GM21381 (cell line): ENCODE measurements around the gene BFSP2.

Source experiments
- ATAC-seq: cut with Tn5 transposase; IDR thresholded peaks from one replicate; pipeline ENCODE4 v1.9.1; 2021; ENCODE audit warnings: mild to moderate bottlenecking, moderate library complexity; ENCODE audit not compliant: unreplicated experiment

BFSP2 gene

DNA sequence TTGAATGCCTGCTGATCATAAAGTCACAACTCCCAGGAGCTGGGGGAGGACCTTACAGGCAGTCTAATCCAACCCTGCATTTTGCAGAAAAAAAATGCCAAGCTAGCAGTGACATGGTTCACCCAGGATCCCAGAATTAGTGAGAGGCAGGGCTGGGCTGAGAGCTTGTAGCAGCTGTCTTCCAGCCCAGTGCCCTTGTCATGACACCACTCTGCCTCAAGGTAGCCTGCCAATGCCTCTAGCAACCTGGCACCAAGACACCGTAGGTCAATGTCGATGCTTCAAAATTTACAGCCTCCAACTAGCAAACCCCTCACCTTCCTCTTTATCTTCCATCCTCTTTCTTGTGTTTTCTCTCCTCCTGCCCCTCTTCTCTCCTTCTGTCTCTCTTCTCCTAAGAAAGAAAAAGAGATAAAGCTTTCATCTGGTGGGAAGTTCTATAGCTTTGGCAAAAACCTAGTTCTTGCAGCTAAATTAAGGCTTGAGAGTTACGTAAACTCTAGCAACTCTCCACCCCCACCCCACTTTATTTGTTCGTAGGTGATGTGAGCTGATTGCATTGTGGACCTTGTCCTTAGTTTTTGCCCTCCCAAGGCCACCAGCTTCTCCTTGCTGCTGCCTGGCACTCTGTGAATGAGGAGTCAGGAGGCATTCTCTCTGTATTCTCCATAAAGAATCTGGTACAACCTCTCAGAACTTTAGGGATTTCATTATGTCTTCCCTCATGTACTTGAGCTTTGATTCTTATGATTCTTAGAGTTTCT, 18.3 kb upstream of the BFSP2 start:
- ATAC-seq, result no peak

DNA sequence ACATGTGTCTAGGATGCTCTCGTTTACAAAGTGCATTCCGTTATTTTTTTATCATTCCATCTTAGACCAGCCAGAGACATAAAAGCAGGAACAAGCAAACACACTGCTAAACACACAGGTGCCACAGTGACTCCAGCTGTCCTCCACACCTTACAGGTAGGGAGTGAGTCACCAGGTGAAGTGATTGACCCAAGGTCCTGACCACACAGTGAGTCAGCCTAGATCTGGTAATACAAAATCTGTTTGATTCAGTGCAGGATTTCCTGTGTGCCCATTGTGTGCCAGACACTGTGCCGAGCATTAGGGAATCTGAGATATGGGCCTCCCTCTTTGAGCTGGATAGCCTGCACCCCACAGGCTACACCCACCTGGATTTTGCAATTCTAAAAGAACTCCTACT, 16.7 kb upstream of the BFSP2 start:
- no peak for ATAC-seq

DNA sequence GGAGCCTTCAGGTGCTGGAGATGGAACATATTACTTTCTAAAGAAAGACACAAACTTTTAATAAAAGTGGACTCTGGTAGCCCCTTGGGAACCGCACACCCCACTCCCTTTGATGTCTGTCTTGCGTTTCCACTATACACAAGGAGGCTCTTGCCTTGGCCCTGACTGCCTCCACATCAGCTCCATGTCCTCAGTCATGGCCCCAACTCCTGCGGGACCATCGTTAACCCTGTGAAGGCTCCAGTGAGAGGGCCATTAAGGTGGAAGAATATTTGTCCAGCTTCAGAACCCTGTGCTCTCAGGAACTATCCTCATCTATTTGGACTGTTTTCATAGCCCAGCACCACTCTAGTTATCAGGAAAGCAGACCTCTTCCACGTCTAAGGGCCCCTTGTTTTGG, 16.1 kb upstream of the BFSP2 start:
- ATAC-seq, result no peak

DNA sequence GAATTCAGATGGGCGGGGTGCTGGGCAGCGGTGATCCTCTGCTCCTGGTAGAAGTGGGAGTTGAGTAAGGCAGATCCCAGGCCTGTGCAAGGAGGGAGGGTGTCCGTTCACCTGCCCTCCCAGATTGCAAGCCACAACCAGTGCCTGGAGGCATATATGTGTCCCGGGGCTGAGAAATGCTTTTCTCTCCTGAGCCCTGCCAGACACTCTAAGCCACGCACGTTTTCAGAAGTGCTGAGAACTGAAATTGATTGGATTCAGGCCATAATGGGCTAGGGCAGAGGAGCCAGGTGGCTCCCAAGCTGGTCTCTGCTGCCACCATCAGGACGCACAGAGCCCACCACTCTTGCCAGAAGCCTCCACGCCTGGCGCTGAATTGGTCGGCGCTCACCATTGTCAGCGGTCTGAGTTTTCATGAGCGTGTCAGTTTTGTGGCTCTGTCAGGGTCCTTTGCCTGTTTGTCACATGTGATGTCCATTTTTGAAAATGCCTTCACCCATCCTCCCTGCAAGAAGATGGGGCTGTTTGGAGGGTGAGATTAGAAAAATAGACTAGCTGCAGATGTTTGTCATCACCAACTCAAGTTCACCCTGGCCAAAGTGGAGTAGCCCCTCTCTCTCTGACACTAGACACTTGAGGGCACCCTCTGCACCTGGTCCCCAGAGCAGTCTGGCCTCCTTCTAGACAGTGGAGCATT, 15.4 kb upstream of the BFSP2 start:
- ATAC-seq, result peak; percentile 79

DNA sequence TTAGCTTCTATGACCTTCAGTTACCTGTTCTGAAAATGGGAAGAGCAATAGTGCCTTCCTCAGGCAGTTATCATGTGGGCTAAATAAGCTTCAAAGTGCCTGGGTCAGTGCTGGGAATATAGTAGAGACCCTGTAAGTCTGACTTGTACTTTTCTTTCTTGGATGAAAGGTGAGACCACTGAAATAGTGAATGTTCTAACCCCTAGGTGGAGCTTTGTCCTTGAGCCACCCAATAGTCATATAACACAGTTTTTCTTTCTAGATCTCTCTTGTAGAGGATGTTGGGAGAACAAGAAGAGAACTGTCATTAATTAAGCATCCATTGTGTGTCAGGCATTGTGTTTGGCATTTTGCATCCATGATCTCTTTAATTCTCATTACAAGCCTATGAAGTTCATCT, 13.0 kb upstream of the BFSP2 start:
- no peak for ATAC-seq

DNA sequence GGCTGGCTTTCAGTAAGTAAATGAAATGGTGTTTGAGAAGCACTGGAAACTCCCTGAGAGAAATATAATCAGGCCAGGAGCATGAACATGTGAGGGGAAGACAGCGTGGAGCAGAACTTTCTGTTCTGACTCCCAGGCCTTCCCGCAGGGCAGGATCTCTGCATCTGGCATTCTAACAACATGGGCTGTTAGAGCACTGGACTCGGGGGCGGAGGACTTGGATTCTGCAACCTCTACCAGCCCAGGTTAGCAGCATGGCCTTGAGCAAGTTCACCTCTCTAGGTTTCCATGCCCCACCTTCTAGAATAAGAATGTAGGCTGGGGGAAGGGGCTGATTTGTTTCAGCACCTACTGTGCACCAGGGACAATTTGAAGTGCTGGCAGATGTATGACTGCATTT, 12.5 kb upstream of the BFSP2 start:
- no peak for ATAC-seq

DNA sequence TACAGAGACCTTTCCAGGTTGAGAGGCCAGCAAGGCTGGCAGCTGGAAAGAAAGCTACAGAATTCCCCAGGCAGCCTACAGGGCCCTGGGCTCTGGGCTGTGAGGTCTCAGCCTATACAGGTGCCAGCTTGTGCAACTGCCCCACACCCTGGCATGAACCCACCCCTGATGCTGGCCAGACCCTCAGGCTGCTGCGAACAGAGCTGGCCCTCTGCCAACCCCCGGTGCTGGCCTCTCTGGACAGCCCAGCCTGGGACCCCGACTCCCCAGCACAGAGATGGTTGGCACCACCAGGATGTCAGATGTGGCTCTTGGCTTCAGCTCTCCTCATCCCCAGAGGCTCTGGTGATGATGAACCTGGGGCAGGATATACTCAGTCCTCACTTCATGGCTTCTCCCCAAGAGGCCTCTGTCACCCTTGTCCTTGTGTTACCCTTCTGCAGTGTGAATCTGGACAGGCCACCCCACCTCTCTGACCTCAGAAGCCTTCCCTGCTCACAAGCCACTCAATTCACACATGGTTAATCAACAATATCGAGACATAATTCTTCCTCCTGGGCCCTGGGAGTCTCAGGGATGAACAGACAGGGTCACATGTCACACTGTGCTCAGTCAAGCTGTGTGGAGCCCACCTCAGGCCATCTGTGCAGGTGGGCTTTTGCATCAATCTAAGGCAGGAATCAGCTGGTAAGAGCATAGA, 11.0 kb upstream of the BFSP2 start:
- ATAC-seq, result no peak

DNA sequence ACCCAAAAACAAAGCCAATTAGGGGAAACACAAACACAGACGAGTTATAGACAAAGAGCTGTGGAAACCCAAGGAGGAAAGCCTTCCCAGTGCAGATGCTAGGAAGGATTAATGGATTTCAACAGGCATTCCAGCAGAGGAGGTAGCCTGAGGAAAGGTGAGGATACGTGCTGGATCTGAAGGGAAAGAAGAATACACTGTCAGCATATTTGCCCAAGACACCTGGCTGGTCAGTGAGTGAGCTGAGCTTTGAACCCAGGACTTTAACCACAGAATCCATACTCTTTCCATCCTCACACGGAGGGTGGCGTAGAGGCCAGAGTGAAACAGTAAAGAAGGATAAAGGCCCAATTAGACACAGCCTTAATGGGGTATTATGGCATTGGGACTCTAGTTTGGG, 9.1 kb upstream of the BFSP2 start:
- ATAC-seq, result no peak

DNA sequence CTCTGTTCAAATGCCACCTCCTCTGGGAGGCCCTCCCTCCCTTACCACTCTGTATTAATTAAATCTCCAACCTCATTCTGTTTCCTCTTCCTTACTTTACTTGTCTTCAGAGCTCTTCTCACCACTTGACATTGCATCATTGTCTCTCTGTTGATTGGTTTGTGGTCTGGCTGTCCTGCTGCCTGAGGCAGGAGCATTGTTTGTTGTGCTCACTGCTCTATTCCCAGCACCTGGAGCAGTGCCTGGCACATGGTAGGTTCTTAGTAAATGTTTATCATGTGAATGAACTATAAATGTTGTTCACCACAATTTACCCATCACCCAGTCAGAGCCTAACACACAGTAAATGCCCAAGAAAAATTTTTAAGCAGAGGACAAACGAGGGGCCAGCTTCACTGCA, 6.7 kb upstream of the BFSP2 start:
- no peak for ATAC-seq

DNA sequence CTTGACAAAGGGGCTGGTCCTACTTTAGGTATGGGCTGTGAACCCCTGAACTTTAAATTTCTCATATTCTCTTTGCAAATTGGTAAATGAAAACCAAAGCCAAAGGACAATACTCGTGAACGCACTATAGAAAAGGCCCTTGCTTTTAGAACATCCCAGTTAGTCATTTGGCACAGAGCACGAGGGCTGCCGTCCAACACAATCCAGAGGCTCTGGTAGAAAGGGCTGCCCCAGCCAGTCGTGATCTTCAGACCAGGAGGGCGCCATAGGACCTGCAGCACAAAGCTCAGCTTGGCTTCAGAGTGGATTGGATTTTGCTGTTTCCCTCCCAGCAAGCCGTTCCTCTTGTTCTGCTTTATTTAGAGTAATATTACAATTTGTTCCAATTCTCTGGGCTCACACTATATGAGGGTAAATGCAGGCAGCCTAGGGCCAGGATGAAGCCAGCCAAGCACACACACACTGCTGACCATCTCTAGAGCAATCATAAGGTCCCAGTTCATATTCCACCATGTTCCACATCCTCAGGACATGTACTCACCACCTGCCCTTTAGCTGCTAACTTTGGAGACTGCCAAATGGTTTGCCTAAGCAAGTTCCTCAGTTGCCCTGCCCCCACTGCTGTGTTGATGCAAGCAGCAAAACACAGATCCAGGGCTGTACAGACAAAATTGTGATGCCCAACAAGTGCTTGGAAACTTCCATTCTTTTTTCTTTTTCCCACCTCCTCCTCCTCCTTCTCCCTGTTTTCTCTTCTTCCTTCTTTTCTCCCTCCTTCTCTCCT, 6.0 kb upstream of the BFSP2 start:
- no peak for ATAC-seq

DNA sequence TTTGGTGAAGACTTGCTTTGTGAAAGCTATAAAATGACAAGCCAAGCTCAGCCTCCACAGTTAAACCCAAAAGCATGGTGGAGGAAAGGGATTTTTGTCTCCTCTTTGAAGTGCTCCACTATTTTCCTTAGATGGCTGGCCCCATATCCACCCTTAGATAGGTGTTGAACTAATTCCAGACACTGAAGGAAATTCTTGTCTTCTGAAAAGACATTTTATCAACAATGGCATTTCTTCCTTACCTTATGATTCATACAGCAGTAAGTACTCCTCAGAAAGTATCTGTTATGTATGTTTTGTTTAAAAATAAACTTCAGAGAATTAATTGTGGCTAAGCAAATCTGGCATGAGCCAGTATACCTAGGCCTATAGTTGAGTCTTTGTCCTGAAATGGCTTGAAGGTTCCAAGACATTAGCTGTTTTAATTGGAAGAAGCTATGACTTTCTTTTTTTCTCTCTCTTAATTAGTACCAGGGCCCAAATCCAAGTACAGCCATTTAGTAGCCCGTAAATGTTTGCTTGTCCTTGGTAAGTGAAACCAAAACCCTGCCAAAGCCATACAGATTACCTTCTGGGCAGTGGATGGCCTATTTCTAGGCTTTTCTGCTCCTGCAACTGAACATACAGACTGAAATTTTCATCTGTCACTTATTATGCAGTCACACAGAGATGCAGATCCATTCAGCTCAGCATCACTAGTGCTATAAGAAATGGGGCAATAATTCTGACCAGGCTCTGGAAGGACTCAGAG, 5.1 kb upstream of the BFSP2 start:
- no peak for ATAC-seq

DNA sequence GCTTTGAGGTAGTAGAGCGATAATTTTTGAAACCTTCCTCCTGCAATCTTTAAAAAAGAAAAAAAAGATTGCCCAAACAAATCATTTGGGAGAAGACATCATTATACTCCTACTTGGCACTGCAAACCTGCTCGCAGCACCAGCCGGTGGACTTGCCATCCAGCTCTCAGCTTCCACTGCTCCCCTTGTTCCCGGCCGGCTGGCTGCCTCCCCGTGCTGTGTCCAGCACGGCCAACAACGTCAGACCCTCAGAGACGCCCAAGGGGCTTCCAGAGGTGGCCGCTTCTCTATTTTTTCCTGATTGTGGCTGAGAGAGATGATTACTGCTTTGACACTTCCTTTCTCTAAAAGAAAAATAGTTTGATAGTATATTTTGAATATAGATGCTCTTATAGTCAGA, 3.0 kb upstream of the BFSP2 start:
- ATAC-seq, result no peak

DNA sequence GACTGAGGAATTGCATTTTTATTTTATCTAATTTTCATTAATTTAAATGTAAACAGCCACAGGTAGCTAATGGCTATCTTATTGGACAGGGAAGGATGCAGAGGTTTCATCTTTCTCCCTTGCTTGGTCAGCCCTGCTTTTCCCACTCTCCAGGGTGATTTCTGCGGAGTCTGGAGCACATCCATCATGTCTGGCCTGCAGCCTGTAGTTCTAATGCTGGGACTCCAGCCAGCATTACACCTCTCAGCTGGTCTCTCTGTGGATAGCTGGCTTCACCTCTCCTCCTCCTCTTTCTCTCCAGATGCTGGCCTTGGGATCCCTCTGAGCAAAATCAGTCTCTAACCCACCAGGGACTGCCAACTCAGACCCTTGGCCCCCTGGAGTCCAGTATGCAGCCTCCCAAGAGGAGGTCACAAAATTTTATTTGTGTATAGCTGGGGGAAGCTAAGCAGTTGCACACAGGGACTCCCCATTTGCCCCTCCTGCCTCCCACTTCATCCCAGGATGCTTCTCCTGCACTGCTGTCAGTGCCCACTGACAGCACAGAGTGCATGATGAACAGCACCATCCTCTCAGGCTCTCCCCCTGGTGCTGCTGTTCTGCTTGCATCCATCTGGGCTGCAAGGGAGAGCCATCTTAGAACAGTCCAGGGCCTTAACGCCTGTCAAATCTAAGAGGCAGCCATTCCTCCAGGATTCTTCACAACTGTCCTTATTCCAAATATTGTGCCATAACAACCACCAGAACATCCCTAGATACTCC, 1.7 kb downstream of the BFSP2 start:
- ATAC-seq, result no peak

DNA sequence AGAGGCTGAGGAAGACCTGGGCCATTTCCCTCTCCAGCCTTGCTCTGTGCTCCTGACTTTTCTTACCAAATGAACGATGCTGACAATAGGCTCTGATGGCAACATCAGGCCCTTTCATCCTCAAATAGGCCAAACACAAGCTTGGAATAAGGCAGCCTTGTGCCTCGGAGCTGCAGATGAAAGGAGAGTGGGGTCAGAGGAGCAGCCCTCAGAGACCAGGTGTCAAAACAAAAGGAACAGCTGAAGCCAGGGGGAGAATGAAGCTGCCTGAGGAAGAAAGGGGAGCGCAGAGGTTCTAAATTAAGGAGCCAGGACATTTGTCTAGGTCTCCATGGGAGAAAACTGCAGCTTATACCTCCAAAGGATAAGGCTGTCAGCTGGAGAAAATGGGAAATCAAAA, 5.1 kb downstream of the BFSP2 start:
- no peak for ATAC-seq

DNA sequence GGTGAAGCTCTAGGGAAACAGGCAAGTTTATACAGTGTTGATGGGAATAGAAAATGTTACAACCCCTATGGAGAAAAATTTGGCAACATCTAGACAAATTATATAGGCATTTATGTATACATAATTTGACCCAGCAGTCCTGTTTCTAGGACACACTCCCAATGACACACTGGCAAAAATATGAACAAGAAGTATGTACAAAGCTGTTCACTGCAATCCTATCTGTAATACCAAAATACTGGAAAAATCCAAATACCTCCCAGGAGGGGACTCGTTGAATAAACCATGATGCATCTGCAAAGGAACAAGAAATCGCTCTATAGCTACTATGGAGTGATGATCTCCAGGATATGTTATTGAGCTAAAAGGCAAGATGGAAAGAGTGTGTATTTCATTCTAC, 8.5 kb downstream of the BFSP2 start:
- ATAC-seq, result no peak

DNA sequence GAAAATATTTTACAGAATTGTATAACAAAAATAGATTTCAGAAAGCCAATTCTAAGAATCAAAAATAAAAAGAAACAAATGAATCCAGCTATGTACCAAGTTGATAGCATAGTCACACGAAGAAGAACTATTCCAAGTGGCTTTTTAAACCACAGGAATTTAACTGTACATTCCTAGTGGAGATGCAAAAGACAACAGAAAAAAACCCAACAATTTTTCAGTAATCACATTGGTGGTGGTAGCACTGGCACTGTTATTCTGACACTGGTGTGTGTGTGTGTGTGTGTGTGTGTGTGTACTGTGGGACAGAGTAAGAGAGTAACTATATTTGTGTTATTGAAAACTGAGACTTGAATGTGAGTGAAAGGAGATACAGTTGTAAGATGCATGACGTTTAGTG, 9.1 kb downstream of the BFSP2 start:
- no peak for ATAC-seq

DNA sequence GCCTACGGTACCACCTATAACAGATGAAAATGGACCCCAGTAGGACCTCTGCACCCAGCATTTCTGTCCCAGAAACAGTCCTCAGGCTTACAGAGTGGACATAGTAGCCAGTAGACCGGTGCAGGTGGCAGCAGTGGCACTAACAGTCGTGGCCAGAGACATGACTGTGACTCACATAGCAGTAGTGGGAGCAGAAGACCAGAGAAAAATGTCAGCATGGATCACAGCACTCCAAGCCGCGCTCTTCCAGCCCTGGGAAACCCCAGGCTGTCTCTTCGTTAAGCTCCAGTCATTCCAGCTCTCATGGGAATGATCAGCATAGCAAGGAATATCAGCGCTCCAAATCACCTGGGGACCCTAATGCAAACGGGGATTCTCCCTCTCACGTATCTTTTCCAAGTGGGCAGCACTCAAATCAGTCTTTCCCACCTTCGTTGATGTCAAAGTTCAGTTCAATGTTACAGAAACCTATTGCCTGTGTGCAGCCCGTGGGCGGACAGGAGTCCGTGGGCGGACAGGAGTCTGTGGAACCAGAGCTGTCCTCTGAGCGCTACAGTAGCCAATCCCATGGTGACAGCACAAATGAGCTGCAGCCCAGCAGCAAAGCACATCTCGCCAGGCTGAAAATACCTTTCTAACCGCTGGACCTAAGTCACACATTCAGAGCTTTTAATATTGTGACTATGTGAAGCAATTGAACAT, 10.5 kb downstream of the BFSP2 start:
- no peak for ATAC-seq

DNA sequence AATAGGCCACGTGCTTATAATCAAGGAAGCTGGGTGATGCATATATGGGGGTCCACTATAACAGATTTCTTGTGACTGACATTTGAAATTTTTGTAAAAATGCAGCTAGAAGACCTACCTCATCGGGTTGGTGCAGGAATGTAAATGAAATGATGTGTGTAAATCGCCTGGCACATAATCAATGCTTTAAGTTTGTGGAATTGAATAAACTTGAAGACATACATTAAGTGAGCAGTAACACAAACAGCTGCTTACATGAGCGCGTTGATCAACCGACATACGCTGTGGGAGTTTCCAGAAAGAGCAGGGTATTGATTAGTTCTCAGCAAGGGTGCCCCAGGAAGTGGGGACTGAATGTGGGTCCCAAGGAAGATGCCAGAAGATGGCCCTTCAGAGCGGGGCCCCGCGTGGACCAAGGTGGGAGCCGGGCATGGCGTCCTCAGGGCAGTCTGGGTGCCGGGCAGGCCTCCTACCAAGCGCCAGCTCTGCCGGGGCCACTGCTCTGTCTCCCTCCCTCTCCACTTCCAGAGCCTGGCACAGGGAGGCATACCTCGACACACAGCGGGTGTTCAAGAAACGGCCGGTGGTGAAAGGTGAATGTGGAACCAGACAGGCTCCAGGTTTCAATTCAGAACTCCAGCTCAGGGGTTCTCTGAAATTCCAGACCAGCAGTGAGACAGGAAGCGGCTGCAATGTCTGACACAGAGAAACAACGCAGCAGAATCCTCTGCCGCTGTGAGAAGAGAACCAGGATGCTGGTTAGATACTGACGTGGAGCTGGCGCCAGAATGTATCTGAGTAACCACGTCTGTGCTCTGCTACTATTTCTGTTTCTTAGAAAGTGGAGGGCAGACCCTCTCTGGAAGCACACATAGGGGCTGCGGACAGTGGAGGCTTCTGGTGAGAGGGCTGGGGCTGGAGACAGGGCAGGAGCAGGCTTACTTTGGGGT, 12.6 kb downstream of the BFSP2 start:
- no peak for ATAC-seq
